Measurements from ENCODE around the gene OSBPL7.

DNA sequence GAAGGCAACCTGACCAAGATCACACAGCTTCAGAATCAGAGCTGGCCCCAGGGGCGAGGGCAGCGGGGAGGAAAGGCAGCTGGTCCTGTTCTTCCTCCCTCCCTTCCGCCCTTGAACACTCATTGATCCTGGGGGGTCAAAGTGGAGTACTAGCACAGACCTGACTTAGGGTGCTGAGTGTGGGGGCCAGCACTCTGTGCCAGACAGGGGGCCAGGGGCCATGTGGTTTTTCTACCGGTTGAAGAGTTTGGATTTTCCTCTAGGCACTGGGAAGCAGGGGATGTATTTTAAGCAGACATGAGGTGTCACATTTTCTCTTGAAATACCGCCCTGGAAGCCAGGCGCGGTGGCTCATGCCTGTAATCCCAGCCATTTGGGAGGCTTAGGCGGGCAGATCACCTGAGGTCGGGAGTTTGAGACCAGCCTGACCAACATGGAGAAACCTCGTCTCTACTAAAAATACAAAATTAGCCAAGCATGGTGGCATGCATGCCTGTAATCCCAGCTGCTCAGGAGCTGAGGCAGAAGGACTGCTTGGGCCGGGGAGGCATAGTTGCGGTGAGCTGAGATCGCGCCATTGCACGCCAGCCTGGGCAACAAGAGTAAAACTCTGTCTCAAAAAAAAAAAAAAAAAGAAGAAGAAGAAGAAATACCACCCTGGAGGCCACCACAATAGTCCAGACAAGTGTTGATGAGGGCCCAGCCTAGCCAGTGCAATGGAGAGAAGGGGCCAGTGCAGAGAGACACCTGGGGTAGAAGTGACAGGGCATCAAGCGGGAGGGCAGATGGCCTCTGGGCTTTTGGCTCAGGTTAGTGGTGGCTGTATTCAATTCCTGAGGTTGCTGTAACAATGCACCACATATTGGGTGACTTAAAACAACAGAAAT lies 15.3 kb downstream of the OSBPL7 start:
- TF ChIP-seq POLR2A (IDR thresholded peaks at IDR 0.05; ENCODE audit: low read depth, low read length): no peak
- no peak for TF ChIP-seq TAF1 (IDR thresholded peaks at IDR 0.05; ENCODE audit: low read depth, low read length)
- no peak for TF ChIP-seq POLR2AphosphoS5 (IDR thresholded peaks at IDR 0.05; ENCODE audit: low read depth, low read length)
- TF ChIP-seq POU2F2 (IDR thresholded peaks at IDR 0.05; ENCODE audit: low read depth, low read length): no peak
- TF ChIP-seq SPI1 (IDR thresholded peaks at IDR 0.05; ENCODE audit: low read depth, low read length): no peak
- TF ChIP-seq PAX5 (IDR thresholded peaks at IDR 0.05; ENCODE audit: insufficient read depth, low read length, severe bottlenecking): no peak

All from GM12891 (cell line).